C4-2B (cell line): ENCODE measurements around the gene TPM4.

Experiments
- CTCF ChIP-seq: fragments of 450-650 bp; conservative IDR thresholded peaks from 2 replicates; pipeline ENCODE4 v1.5.1; 2017; ENCODE audit warnings: mild to moderate bottlenecking
- ZFX ChIP-seq: fragments of 450-650 bp; IDR thresholded peaks from 2 replicates; pipeline ENCODE4 v1.6.1; 2017

- TF ChIP-seq ZFX (no peak), CTCF (no peak)
Measured at GRCh38 chr19:16071072-16071691, 5.1 kb upstream of the TPM4 start.
